Kidney capillary endothelial cell (primary cell): ENCODE data around the gene NDNF.

Experiments
- DNase-seq: peaks from one replicate; pipeline ENCODE4 v3.0.0-alpha.2; 2018; ENCODE audit warnings: low spot score

NDNF gene

DNA sequence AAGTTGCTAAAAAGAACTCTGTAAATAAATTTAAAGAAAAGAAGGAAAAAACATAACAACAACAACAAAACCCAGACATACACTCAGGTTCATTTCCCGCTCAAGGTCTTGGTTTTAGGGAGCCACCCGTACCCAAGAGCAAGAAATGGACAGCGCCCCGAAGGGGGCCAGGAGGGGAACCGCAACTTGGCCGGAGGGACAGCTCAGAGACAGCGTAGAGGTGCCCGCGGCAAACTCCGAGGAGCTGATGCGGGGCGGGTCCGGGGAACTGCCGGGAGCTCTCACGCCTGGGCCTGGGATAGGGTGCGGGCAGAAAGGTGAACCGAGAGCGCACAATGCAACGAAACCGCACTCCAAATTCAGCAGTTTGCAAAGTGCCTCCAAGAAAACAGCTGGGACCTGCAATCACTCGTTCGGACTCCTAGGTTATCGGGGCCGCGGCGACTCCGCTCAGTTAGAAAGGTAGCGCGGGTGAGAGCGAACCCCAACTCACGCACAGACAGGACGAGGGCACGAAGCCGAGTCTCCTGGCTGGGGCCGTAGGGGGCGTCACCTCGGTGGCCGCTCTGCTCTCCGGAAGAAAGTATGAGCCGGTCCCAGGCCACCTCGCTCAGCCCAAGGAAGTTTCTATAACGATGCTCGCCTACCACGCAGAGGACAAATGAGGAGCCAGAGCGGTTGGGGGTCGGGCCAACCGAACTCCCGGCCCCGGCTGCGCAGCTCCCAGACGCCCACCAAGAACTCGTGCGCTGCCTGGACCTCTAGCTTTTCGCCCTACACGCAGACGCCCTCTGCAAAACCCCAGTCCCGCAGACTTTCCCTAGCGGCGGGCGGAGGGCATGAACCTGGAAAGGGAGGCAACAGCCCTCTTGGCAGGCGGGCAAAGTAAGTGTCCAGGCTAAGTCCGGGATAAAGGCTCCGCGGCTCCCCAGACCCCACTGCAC, 1.4 kb downstream of the NDNF start:
- peak; percentile 47 for DNase-seq

DNA sequence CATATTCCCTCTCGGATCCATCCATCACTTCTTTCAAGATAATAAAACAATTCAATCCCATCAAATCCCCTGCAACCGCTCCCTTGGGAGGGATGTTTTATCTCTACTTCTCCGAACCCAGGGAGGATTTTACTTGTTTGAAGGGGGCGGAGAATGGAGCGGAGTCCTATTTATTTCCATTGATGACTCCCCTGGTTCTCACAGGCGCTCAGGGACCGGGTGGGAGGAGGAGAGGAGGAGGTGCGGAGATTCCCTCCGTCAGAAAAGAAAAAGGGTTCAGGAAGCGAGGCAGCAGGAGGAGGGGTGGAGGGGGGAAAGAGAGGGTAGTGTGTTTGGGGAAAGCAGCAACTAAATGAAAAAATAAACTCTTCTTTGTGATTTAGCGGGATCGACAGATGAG, 2.1 kb downstream of the NDNF start:
- DNase-seq, result no peak

DNA sequence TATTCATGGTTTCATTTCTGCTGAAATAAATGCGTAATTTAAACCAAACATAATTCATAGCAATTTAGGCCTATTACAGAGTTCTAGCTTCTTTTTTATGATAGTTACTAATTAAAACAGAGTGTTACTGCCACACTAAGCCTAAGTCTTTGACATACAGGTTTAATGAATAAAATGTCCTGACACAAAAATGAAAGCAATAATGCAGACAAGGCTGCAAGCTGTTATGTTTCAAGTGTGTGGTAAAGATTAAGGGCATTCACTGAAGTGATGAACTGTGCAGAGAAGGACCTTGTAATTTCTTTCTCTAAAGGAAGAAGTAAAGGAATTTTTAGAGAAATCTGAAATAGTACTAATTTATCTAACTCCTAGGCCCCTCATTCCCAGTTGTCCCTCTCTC, 2.9 kb downstream of the NDNF start:
- DNase-seq, result no peak

DNA sequence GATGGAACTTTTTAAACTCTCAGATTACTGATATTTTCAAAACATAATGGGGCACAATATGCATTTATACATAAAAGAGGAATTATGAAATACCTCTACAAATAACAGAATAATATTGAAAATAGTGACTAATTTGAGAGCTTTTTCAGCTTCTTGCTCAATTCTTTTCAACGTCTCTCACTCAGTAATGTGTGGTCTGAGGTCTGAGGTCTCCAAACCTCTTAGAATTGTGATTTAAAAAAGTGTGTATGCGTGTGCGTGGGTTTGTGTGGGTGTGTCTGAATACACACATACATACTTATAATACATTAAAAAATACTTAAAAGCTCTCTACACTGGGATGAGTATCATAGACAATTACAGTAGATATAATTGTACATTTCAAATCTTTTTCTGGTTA, 7.9 kb downstream of the NDNF start:
- no peak for DNase-seq

DNA sequence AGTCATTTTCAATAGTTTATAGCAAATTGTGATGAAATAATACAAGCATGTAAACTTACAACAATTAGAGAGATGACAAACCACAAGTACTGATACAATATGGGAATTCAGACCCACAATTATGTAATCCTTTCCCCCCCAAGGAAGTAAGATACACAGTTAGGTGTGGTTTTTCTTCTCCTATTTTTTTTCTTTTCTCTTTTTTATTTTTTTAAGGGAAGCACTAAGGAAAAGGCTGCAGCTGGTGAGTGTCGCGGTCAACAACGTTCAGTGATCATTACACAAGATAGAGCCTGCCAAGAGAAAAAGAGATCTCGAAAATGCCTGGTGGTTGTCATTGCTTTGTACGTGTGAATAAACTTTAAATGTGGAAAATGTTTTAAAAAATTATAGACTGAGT, 9.8 kb downstream of the NDNF start:
- DNase-seq, result no peak

DNA sequence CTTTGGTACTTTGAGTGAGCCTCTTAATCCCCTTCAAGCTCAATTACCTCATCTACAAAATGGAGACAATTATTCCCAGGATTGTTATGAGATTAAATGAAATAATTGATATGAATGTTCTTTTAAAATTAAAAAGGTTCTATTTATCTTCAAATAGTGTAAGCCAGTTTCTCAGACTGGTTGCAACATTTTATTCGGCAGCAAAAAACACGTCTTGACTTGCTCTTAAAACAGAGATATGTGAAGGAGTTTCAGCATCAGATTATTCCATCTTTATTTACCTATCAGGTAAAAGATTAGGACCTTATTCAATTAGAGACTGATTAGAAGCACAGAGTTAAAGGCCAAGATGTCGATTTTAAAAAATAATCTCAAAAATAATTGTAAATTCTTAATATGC, 10.5 kb downstream of the NDNF start:
- DNase-seq, result no peak

DNA sequence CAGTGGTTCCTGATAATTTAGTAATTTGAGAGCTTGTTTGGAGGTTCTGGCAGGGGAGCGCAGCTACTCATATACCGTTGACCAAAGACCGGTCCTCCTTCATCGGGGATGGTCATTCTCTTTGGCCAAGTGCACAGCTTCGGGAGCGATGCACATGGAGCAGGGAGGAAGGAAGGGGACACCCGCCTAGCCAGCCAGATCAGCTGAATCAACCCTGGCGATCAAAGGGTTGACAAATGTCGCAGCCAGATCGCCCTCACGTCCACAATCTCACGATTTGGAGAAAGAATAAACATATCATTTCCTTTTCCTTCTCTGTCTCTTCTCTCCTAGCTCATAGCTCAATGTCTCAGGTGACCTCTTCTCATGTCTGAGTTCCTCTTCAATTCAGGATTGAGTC, 11.1 kb downstream of the NDNF start:
- DNase-seq, result no peak

DNA sequence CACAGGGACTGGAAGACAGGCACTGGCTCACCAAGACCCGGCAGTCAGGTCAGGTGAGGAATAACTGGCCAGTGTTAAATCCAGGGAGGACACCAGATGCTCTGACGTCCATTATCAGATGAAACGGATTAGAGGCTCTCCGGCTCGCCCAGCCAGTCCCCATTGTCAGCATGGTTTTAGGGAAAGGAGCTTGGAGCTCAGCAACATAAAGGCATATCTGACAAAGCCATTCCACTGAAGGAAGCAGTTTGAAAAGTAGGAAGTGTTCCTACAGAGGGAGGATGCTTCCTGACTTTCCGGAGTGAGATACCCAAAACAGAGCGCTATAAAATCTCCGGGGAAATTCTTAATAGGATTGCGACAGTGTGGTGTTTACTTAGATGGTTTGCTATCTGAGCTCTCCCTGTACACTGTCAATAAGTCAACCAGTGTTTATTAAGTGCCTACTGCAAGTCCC, 14.8 kb downstream of the NDNF start:
- peak; percentile 21 for DNase-seq

DNA sequence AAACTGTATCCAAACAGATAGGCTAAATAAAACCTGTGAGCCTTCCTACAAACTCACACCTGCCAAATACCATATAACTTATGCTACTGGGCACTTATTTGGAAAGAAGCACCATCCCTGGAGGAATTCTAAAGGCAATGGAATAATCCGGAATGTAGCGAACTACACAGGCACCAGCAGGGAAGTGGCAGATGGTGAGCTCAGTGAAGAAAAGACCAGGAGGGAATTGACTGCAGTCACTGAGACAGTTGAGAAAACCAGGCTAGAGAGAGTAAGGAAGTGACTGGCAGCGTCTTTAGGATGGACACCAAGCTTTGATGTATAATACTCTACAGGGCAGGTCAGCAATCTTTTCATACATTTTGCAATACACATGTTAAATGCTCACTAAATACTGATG, 16.3 kb downstream of the NDNF start:
- DNase-seq, result no peak

DNA sequence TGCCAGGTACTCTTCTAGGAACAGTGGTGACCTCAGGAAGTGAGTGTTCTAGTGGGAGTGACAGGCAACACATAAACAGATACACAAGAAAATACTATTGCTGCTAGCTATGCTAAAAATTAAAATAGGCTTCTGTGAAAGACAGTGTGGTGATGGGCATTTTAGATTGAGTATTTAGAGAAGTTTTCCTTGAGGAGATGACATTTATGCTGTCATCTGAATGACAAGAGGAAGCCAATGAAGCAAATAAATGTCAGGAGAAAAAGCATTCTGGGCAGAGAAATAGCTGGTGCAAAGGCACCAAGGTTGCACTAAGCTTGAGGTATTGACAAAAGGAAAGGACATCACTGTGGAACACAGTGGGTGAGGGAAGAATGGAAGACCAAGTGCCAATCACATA, 18.0 kb downstream of the NDNF start:
- no peak for DNase-seq

DNA sequence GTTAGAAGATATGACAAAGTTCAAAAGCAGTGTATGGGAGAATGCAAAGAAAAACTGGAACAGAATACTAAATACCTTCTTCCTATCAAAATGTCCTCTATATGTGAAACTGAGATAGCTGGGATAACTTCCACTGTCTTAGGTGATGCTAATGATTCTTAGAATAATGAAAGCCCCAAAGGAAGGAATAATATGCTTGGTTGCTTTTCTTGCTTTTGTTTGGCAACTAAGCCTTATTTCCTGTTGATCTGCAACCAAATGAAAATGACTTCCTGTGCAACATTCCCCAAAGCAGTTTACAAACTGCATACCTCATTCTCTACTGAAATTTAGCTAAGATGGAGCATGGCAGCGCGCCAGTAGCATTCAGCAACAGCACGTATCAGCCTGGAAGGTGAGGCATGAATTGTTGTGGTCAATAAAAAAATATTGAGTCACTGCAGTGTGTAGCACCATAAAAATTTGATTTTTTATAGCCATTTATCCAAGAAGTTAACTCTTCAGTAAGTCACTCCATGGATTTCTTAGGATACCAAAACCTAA, 18.7 kb downstream of the NDNF start:
- peak; percentile 47 for DNase-seq

DNA sequence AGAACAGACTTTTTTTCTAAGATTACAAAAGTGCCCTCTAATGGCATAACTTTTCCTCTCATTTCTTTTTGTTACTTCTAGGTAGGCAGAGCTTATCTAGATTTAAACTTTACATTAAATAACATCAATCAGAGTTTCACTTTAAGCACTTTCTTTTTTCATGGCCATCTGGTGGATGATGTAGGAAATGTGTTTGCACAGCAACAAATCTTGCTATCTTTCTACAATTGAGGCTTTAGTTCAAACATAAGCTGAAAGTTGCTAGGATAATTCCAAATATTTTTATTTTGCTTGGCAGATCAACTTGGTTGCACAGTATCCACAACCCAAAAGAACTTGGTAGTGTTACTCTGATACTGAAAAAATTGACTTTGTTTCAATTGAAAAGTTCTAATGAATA, 22.0 kb downstream of the NDNF start:
- no peak for DNase-seq

DNA sequence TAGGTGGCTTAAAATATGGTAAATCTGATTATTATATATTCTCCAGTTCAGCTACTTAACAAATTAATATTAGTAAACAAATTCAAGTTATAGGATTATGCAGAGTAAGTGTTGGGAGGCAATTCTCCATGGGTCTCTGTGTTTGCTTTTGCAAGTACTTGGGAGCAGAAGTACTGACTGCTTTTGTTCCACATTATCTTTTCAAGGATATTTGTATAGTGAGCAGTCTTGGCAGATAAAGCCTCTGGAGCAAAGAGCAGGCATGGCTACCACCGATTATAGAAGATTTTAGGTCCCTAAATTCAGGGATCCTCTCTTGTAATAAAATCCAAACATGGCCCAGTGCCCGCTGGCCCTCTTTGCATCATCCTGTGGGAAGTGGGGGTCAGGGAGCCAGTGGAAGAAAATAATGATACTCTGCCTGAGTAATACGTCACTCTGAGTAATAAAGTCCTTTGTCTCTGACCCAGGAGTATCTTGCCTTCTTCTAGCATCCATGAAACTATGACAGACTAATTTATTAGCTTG, 23.2 kb downstream of the NDNF start:
- no peak for DNase-seq

DNA sequence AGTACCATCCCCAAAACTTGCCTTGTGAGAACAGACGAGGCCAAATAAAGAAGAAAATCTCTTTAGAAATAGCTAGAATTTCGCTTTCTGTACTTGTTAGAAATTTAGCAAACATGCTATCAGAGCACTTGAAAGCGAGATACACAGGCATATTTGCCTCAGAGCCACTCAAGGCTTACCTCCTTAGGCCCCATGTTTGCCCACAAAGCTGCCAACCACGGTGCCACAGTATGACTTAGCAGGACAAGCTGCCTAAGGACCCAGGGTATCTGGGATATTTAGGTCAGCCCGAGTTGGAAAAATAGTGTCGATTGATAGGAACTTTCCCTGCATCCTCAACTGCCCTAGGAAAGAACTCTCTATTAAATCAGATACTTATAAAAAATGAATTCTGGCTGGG, 24.2 kb downstream of the NDNF start:
- no peak for DNase-seq

DNA sequence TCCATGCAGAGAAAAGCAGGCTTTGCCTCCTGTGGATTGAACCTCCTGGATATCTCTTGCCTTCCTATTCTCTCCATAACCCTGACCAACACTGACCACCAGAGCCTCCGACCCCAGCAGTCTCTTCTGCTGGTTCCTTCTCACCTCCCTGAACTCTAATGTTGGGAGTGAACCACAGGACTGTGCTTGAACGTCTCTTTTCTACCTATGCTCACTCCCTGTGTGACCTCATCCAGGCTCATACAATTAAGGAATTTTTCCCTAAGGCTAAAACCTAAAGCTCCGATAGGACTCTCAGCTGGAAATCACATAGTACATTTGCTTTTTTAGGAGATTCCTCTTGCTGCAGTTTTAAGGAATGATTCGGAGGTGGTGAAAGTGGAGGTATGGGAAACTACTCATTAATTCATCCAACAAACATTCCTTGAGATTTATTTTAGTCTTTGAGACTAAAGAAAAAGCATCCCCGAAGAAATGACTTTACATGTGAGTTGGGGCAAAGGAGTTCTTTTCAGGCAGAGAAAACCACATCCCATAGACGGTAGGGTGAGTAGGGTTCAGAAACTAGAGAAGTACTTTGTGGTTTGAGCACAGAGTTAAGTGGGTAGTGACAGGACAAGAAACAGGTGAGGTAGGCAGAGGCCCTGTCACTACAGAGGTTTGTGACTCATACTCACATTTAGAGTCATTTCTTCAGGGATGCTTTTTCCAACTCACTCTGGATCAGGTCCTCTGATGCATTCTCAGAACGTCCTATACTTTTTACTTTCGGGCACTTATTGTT, 30.8 kb downstream of the NDNF start:
- no peak for DNase-seq

DNA sequence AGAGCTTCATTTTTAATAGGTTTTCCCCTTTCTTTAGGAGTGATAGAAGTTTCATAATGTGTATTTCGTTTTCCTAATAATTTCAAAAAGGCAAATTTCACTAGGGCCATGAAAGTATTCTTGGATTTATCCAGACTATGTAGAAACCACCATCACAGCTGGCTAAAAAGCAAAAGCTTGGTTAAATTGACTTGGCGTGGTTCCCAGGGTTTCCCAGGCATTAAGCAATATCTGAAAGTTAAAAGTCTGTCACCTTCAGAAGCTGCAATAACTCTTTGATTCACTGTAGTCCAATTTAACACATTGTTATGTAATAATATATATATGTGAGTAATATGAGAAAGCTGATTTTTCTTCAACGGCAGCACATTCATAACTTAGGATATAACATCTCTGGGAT, 38.3 kb downstream of the NDNF start:
- no peak for DNase-seq

DNA sequence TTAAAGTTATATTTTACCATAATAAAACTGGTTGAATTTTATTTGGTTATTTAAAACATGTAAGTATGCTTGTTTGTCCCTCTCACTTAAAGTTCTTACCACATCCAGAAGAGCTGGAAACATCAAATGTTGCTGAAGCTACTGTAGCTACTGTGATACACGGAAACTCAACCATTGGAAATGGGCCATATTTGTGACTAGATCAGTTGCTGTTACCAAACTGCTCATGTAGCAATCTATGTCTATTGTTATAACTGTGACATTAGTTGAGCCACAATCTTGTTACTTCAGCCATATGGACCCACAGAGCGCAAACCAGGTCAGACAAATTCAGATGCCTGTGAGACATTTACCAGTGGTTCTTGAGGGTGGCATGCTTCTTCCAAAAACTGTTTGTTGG, 41.6 kb downstream of the NDNF start:
- no peak for DNase-seq

DNA sequence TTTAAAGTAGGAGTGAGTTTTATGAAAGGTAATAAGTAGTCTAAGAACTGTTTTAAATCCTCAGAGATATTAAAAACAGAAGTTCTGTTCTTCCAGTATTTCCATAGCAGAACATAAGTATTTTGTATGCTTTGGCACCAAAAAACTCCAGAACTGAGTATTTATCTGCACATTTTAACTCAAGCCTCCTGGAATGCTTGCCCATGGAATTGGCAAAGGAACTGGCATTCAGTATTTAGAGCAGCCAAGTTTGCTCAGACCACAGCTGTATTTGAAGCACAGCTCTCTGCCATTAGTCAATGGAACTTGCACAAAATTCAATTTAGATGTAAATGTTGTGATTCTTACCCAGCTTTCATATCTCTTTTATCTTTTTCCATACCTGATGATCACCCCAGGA, 42.2 kb downstream of the NDNF start:
- no peak for DNase-seq

DNA sequence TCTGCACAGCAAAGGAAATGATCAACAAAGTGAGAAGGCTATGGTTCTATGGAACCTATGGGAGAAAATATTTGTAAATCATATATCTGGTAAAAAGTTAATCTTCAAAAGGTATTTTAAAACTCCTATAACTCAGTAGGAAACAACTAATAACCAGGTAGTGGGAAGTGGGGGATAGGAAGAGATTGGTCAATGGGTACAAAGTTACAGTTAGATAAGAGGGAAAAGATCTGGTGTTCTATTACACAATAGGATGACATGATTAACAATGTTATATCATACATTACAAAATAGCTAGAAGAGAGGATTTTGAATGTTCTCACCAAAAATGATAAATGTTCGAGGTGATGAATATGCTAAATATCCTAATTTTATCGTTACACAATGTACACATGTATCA, 46.3 kb downstream of the NDNF start:
- DNase-seq, result no peak

DNA sequence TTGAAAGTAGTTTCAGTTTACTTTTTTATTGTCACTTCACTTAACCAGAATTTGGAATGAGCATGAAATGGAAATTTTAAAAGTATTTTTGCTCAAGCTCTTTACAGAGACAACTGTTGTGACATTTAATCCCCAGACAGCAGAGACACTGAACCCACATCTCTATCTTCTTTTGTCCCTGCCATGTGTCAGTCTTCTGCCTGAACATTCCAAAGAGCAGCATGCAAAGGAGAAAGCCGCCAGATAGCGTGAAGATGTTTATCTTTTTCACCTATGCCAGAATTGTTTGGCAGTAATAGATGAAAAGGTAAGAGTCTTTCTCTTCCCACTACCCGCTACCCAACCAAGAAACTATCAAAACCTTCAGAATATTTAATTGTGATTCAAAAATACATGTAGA, 46.8 kb downstream of the NDNF start:
- no peak for DNase-seq

DNA sequence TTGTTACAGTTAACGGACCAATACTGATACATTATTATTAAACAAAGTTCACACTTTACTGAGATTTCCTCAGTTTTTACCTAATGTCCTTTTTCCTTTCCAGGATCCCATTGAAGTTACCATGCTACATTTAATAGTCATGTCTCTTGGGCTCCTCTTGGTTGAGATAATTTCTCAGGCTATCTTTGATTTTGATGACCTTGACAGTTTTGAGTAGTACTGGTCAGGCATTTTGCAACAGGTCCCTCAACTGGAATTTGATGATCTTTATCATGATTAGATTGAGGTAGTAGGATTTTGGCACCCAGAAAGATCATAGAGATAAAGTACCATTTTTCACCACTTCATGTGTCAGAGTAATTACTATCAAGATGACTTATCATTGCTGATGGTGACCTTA, 53.8 kb downstream of the NDNF start:
- DNase-seq, result no peak

DNA sequence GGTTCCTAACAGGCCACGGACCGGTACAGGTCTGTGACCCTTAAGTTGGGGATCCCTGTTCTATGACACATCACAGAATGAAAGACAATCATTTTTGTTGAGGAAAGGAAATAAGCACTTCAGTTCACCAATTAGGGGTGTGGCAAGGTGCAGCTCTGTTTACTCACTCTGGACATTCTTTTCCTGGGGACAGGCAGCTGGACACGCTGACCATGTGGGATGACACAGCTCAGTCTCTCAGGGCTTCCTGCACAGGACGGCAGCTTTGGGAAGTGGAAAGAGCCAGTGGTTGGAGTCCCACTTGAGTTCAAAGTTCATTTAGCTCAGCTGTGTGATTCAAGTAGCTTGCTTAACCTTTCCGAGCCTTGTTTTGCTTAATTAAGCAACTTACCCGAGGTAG, 55.7 kb downstream of the NDNF start:
- no peak for DNase-seq

DNA sequence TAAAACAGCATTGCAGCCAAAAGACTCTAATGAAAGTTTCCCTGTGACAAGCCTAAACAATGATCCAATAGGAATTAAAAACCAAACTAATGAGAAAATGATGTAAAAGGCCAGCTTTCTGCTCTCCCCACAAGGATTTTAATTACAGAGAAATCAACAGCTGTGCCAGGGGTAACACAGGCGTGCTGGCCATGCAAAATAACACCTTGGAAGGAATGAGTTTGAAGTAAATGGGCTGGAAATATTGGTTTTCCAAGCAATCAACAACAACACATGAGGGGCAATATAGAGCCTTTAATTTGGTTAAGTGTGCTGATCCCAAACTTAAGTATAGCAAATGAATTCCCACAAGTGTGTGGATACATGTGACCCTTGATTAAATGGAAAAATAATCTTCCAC, 56.9 kb downstream of the NDNF start:
- DNase-seq, result no peak
